ENCODE data around the gene TADA3. TPM values are rescaled to one million over a fixed set of nuclear protein-coding genes. Genes with fewer than 3 reads are reported as not detected.
A peak's percentile ranks its signal among the peaks of the same experiment; 100 is the strongest.

TADA3 gene
- polyA plus RNA-seq (2013, experiment 1 of 2; ENCODE audit: insufficient read length): 105 TPM
- polyA plus RNA-seq (2013, experiment 2 of 2; ENCODE audit: insufficient read length): 101 TPM

DNA sequence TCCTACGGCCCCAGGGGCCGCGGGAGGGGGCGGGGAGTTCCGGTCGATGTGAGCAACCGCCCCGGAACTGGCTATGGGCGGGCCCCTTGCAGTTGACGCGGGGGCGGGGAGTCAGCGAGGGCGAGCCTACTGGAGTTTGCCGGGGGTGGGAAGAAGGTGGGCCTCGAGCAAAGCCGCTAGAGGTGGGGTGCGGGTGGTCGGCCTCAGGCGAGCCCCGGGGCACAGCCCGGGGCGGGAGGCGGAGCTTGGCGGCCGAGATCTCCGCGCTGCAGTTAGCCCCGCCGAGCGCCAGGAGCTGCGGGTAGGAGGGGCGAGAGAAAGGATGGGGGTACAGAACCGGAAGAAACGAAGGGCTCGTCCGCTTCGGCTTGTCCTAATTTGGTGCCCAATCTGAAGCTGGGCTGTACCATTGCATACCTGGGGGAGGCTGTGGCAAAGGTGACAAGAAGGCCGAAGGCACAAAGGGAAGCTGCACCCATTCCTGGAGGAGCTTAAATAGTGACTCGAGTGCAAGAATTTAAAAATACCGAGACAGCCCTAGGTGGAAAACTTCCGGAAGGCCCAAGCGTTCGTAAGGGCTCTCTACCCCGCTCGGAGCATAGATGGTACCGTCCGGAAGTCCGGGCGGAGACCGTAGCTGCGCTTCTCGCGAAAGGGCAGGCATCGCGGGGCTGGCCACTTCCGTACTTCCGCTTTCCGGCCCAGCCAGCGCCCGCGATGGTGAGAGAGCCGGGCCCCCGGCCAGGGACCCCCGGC, at the start of gene TADA3, which contains the start of gene ARPC4:
Gene TADA3 (minus strand): TSS at position 69 of the 756 bp plus-strand sequence. CDS start 1,007 bp downstream, outside the sequence.
Gene ARPC4 (plus strand): TSS at position 678 of the 756 bp plus-strand sequence. CDS start 40 bp downstream, at position 718.
- DNase-seq: peak; percentile 98

GRCh38 chr3:9841015-9841414, 48.7 kb upstream of the TADA3 start:
- no peak for DNase-seq

GRCh38 chr3:9838856-9839255, 46.6 kb upstream of the TADA3 start:
- DNase-seq: no peak

DNA sequence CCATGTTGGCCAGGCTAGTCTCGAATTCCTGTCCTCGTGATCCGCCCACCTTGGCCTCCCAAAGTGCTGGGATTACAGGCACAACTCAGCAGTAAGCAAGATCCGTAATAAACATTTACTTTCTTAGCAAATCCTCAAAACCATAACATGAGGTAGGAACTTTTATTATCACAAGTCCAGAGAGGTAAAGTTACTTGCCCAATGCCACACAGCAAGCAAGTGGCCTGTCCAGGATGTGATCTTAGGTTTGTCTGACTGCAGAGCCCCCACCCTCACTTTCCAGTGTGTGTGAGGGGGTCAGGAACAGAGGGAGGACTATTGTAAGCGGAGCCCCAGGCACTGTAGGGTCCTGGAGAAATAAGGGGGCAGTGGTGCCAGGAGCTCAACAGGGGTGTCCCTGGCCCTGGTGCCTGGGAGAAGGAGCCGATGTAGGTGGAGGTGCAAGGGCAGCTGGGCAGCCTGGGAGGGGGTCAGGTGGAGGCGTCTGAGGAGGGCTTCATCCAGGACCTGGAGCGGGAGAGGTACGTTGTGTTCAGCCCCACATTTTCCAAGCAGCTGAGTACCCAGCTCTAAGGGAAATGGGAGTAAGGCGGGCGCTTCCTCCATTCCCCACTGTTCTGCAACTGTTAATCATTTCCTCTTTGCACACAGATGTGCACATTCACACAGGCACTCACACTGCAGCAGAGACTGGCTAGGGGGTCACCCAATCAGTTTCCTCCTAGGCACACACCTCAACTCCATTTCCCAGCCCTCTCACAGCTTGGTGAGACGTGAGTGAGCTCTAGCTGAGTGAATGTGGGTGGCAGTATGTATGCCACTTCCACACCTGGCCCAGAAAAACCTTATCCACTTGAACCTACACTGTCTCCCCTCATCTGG, 45.7 kb upstream of the TADA3 start:
- DNase-seq: no peak

- no peak for DNase-seq
These were observed 42.5 kb upstream of the TADA3 start for GRCh38 chr3:9834520-9835380.

- DNase-seq: no peak
These were observed 40.8 kb upstream of the TADA3 start for GRCh38 chr3:9833078-9833477.

DNA sequence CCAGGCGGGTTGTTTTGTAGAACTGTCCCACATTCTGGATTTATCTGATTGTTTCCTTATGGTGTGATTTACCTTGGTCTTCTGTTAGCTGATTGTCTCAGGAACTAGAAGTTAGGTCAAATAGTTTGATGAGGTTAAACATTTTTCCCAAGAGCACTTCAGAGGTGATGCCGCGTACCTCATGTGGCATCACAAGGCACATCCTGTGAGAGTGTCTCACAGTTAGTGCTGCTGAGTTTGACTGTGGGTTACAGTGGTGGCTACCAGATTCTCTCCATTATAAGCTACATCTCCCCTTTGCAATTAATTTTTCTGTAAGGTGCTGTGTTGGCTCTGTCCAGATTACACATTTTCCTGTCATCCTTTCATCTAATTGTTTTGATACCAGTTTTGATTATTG, 39.0 kb upstream of the TADA3 start:
- DNase-seq: no peak

DNA sequence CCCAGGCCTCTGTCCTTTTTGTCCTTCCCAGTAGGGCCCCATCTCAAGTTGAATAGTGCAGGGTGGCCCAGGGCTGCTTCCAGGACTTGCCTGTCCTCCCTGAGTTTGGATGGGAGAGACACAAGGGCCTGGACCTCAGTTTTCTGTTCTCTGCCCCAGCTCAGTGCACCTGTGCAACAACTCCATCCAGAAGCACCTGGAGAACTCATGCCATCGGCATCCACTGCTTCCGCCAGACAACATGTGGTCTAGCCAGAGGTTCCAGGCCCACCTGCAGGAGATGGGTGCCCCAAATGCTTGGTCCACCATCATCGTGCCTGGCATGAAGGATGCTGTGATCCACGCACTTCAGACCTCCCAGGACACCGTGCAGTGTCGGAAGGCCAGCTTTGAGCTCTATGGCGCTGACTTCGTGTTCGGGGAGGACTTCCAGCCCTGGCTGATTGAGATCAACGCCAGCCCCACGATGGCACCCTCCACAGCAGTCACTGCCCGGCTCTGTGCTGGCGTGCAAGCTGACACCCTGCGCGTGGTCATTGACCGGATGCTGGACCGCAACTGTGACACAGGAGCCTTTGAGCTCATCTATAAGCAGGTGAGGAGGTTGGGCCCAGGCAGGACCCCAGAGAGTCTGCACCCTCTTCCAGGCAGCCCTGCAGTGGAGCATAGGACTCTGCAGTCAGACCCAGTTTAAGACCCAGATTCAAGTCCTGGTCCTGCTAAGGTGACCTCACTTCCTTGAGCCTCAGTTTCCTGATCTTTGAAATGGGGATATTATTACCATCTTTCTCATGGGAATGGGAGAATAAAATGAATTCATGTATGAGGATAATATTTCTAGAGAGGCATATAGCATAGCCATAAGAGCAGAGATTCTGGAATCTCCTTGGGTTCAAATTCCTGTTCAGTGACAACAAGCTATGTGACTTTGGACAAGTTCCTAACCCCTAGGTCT, 36.8 kb upstream of the TADA3 start:
- no peak for DNase-seq

DNA sequence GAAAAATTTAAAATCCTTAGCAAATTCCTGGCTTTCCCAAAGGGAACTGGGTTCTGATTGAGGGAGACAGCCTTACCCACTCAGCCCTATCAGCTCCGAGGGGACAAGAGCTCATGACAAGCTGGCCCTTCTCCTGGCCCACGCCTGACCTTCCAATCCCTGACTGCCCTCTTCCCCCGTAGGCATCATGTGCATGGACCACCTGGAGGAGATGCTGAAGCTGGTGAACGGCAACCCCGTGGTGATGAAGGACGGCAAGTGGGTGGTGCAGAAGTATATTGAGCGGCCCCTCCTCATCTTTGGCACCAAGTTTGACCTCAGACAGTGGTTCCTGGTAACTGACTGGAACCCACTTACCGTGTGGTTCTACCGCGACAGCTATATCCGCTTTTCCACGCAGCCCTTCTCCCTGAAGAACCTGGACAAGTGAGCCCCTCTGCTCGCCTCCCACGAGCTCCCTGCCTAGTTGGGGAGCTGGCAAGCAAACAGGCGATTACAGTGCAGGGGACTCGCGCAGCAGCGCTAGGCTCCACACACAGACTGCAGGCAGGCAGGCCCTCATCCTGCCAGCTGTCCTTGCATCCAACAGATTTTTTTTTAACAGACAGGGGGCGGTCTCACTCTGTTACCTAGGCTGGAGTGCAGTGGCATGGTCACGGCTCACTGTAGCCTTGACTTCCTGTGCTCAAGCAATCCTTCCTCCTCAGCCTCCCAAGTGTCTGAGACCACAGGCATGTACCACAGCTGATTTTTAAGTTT, 34.7 kb upstream of the TADA3 start:
- peak; percentile 22 for DNase-seq

- no peak for DNase-seq
These were observed 33.3 kb upstream of the TADA3 start for GRCh38 chr3:9825451-9826040.

DNA sequence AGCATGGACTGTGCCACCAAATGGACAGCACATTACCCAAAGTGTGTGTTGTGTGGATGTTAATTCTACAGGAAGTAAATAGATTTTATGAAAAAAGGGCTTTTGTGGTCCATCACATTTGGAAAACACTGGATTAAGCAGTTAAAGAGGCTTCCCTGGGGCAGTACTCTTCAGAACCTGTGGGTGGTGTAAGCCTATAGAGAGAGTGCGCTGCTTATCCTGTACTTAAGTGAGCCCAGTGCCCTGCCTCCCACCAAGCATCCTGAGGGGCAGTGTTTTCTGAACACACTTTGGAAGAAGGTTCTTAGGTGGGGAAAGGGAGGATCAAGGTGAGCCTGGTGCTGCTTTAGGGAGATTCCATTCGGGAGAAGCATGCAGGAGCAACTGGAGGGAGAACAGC, 28.7 kb upstream of the TADA3 start:
- peak; percentile 15 for DNase-seq

DNA sequence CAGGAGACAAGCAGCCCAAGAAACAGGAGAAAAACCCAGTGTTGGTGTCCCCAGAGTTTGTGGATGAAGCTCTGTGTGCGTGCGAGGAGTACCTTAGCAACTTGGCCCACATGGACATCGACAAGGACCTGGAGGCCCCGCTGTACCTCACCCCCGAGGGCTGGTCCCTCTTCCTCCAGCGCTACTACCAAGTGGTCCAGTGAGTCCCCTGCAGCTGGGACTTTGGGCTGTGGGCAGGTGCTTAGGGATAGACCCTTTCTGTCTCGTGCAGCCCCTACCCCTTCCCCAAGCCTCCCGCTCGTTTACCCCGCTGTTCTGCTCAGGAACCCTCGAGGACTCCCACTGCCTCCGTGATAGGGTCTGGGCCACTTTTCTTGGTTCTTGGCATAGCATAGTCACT, 28.3 kb upstream of the TADA3 start:
- no peak for DNase-seq

GRCh38 chr3:9818666-9819335, 26.5 kb upstream of the TADA3 start:
- DNase-seq: no peak

GRCh38 chr3:9817436-9817835, 25.2 kb upstream of the TADA3 start:
- no peak for DNase-seq

GRCh38 chr3:9815986-9816385, 23.7 kb upstream of the TADA3 start:
- DNase-seq: no peak

DNA sequence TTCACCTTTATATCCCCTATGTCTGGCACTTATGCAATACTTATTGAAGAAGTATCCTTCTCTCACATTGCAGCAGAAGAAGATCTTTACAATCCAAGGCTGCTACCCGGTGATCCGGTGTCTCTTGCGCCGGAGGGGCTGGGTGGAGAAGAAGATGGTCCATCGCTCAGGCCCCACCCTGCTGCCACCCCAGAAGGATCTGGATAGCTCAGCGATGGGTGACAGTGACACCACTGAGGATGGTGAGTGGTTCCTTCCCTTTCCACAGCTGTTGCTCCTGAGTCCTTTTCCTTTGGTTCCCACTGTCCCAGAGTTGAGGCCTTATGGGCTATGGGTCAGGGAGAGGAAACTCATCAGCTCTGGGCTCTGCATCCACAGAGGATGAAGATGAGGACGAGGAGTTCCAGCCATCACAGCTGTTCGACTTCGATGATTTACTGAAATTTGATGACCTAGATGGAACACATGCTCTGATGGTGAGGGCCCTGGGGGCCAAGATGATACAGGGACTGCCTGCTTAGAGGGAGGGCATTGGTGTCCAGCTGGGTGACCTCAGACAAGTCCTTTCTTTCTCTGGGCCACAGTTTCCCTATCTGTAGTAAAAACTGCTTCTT, 20.7 kb upstream of the TADA3 start:
- DNase-seq: no peak

GRCh38 chr3:9810846-9811245, 18.6 kb upstream of the TADA3 start:
- no peak for DNase-seq

DNA sequence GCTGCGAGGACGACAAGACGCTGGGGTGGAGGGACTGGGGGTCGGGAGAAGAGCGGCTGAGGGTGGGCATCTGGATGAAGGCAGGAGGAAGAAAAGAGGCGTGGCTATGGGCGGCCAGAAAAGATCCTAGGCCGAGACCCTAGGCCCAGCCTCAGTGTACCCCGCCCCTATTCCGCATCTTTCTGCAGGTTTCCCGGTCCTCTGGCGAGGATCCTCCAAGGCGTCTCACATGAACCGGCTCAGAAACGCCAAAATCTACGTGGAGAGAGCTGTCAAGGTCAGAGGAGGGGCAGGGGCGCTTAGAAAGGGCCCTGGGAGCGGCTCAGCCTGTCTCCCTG, 18.1 kb upstream of the TADA3 start:
- no peak for DNase-seq

All from fibroblast of skin of scalp (primary cell).